ACHN (cell line): ENCODE measurements around the gene C2orf76.

ENCODE experiments used
- DNase-seq: peaks from one replicate; pipeline ENCODE4 v3.0.0-alpha.2; 2015
- in situ Hi-C: cut with HindIII; loops from 2 replicates; pipeline ENCODE4 v1.10.0; 2017; ENCODE audit warnings: low sequenced_read_pairs, low pct_ligation_motif_present, low pct_unique_long_range_greater_than_20kb

The C2orf76 gene

DNA sequence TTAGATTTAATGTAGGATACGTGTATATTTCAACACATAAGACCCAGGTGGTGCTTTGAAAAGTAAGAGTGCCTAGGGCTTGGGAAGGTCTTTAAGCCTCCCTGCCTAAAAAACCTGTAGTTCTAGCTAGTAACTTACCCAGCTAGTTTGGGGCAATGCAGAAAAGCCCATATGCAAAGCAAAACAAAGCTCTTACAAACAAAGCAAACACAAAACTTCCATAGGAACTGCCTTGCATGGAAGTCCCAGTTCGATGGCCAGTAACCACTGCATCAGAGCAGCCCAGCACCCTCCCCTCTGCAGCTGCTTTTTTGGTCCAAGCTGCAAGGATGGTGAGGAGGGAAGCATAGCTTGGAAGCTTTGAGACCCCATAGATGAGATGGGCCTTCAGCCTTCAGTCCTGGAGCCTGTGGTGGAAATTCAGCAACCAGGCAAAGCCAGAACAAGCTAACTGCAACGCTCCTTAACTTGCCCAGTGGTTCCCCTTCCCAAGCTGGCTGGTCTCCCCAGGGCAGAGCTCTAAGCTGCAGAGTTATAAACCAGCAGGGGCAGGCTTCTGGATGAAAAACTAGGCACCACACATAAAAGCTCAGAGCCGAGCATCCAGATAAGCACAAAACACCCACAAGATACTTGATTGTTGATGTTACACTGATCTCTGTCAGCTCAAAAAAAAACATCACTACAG lies 16.2 kb downstream of the C2orf76 start:
- in situ Hi-C loops, result no loop called here
- no peak for DNase-seq

DNA sequence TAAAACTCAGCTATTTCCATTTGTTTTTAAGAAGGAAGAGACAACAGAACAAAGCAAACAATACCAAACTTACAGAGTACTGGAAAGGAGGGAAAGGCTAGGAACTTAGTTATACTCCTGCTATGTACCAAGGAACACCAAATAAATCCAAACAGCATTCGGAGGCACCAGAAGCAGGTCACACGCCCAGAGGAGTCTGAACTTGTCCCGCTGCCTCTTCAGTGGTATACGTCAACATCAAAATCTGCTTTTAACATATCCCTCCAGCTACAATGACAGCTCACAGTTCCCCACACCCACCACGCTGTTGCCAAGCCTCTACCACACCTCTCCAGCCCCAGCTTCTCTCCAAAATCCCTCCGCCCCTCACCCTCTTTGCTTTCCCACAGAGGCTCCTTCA lies 17.3 kb downstream of the C2orf76 start:
- in situ Hi-C loops, result no loop called here

DNA sequence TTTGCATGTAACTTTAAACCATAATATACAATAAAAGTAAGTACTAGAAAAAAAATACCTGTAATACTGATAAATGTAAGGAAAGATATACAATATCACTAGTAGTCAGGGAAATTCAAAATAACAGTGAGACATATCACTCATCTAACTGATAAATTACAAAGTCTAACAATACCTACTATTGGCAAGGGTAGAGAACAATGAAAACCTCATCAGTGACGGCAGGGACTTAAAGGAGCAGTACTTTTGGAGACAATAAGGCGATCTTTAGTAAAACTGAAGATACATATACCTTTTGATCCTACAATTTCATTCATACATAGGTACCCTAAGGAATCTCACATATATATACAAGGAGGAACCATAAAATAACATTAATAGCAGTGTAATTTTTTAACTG lies 24.9 kb downstream of the C2orf76 start:
- in situ Hi-C loops, result no loop called here
- no peak for DNase-seq

More for the DNA sequence above, 17.3 kb downstream of the C2orf76 start:
- DNase-seq, result no peak

DNA sequence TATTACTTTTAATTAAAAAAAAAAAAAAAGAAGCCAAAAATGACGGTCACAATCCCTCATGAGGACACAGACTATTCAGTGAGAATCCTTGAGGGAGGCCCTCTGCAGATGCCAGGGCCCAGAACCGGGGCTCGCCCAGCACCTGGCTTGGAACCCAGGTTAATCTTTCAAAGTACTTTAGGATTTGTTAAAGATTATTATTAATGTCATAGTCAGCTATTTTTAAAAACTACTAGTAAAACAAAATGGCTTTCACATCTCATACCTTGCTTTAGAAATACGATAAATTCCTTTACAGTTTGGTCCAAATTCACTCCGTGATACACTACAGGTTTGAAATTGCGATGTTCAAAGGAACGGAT lies 27.1 kb downstream of the C2orf76 start:
- in situ Hi-C loops, result no loop called here
- no peak for DNase-seq

DNA sequence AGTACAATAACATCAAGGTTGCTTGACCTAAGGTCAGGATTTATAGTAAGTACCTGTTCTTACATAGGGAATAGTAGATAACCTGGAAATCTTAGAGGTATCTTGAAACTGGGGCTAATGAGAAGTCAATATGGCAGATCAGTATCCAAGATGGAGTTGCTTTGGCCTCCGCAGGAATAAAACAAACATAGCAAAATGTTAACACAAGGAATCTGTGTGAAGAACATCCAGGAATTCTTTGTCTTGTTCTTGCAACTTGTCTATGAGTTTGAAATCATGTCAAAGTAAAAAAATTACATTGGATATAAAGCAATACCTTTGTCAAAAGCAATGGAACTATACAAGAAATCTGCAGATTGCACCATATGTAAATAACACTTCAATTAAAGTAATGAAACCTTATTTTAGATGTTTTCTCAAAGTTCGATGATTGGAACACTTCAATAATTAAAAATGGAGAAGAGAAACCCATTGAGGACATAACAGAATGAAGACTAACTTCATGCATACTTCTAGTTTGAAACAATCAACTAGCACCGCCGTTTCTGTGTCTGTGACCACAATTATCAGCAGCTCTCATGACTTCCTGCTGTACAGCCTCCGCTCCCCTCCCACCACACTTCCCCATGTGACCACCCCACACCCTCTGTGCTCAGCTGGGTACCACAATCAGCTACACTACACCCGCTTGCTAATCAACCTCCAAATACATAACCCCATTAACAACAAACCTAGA lies 27.6 kb downstream of the C2orf76 start:
- DNase-seq, result no peak
- in situ Hi-C loops, result no loop called here

DNA sequence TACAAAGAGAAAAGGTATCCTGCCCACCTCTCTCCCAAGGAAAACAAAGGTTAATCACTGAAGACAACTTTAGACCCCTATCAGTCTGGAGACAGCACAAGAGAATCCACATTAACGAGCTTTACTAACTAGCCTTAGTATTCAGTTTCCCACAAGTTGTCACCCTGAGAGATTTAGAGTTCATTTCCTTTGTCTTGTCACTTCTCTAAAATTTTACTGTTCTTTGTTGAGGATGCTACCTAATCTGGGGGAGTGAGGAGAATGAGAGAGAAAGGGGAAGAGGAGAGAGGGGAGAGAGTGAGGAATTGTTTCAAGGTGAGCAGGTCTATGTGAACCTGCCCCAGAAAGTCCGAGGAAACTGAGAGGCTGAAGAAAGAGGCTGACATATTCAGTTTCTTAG lies 28.4 kb downstream of the C2orf76 start:
- in situ Hi-C loops, result no loop called here
- no peak for DNase-seq

DNA sequence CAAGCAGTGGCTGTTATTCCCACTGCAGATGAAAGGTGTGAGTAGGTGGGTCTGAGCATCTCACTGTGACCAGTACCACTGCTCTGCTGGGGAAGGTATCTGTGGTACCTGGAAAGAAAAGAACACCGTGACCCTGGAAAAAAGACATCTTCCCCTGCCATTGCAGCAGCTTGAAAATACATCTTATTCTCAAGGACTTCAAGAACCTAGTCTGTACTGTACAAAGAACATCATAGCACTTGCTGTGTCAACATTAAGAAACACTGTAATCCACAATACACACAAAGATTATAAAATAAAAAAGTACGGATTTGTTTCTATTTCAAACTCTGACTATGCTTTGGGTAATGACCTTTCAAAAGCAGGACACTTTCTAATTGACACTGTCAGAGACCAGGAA lies 28.9 kb downstream of the C2orf76 start:
- no peak for DNase-seq
- in situ Hi-C loops, result no loop called here

DNA sequence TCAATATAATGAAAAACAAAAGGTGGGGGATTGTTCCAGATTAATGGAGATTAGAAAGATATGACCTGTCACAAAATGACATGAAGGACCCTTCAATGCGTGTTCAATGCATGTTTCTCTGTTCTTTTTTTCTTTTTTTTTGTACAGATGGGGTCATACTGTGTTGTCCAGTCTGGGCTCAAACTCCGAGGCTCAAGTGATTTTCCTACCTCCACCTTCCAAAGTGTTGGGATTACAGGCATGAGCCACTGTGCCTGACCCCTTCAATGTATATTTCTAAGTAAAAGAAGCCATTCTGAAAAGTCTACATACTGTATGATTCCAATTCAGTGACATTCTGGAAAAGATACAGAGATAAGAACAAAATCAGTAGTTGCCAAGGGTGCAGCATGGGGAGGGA lies 32.8 kb downstream of the C2orf76 start:
- DNase-seq, result no peak
- in situ Hi-C loops, result no loop called here

DNA sequence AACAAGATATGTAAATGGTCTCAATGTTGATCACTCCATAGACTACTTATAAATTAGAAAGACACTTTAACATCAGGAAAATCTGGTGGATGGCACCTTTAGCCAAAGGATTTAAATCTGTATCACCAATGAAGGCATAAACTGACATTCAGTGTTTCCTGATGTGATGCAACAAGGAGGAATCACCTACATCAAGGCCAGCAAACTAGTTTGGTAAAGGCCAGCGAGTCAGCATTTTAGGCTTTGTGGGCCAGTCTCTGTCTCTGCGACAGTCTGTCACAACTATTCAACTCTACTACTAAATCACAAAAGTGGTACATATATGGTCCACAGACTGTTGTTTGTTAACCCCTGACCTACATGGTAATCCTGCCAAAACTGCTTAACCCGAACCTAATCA lies 33.3 kb downstream of the C2orf76 start:
- no peak for DNase-seq
- in situ Hi-C loops, result no loop called here

DNA sequence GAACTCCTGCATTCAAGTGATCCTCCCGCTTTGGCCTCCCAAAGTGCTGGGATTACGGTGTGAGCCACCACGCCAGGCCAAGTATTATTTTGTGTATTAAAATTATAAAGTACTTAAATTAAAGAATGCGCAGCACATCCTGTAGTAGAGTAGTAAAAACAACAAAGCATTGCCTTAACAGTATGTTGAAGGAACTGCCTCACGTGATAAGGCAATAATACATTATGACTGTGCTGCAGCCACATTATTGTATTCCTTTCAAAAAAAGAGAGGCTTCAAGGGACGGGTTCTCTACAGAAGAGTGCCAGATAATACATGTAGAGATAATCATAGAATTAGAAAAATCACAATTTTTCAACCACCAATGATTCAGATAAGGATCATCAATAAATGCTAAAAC lies 33.7 kb downstream of the C2orf76 start:
- DNase-seq, result no peak
- in situ Hi-C loops, result no loop called here

DNA sequence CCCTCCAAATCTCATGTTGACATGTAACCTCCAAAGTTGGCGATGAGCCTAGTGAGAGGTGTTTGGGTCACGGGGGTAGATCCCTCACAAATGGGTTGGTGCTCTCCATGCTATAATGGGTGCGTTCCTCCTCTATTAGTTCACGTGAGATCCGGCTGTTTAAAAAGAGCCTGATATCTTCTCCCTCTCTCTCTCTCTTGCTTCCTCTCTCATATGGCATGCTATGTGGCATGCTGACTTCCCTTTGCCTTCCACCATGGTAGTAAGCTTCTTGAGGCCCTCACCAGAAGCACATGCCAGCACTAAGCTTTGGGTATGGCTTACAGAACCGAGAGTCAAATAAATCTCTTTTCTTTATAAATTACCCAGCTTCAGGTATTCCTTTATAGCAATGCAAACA lies 39.2 kb downstream of the C2orf76 start:
- in situ Hi-C loops, result no loop called here
- no peak for DNase-seq

DNA sequence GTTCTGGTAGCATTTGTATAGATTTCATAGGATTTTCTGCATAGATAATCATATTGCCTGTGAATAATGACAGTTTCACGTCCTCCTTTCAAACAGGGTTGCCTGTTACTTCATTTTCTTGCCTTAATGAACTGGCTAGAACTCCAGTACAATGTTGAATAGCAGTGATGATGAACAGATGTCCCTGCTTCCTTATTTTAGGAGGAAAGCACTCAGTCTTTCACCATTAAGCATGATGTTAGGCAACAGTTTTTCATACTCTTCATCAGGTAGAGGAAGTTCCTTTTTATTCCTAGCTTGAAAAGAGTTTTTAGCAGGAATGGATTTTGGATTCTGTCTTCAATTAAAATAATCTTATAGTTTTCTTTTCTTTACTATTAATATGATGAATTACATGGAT lies 39.7 kb downstream of the C2orf76 start:
- DNase-seq, result no peak
- in situ Hi-C loops, result no loop called here

DNA sequence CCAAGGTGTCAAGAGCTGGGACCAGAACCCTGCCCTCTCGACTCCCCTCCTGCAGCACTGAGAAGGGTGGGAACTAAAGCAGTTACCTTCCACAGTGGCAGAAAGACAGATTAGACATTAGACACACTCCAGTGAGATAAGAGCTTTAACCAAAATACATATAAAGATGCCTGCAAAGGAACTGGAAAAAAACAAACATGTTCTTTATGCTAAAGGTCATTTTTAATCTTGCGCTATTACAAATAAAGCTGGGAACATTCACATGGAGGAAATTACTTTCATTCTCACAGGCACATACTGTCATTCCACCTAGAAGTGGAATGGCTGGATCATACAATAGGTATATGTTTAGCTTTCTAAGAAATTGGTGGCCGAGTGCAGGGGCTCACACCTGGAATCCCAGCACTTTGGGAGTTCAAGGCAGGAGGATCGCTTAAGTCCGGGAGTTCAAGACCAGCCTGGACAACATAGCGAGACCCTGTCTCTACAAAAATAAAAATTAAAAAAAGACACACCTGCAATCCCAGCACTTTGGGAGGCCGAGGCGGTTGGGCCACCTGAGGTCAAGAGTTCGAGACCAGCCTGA lies 41.9 kb downstream of the C2orf76 start:
- DNase-seq, result no peak
- in situ Hi-C loops, result no loop called here

DNA sequence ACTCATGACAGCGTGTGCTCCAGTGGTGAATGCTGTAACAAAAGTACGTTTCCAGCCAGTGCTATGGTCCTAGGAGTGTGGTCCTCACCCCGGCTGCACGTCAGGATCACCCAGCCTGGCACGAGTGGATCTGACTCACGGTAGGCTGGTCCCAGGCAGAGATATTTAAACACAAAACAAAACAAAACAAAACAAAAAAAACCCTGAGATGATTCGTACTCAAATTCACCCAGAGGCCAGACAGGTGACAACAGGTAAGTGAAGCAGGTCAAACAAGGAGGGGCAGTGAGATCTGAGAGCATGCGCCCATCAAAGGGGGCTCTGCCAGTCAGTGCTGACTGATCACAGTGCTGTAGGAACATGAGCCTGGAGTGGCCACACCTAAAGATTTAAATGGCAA lies 43.2 kb downstream of the C2orf76 start:
- in situ Hi-C loops, result no loop called here

DNA sequence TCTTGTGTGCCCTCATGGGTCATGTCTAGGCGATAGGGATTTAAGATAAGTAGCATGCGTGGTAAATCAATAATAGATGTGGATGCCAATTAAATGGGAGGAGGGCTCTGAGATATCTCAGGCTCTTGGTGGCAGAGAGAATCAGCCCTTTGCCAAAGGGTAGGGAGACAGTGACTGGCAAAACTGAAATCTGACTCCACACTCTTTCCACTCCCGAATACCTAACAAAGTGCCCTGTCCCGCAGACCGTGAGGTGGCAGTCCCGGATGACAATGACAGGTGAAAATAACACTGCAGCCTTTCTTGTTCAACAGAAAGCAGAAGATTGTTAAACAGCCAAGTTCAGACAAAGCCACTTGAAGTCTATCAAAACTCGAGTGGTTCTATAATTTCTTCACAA lies 47.0 kb downstream of the C2orf76 start:
- DNase-seq, result no peak
- in situ Hi-C loops, result no loop called here

More for the DNA sequence above, 43.2 kb downstream of the C2orf76 start:
- no peak for DNase-seq

DNA sequence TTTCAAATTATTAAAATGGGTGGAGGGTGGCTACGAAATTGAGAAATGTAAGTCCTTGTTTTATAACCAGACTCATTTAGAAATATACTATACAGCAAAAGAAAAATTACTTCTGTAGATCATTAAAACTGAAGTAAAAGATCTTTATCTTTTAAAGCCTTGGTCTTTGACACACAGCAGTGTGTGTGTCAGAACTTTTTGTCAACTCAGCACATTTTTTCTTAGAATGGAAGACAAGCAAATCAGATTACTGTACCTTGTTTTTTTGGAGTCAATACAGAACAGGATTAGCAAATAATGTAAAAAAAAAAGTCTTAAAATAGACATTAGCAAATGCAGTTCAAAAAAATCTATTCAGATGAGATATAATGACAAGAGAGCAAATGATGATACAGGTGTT lies 49.1 kb downstream of the C2orf76 start:
- no peak for DNase-seq
- in situ Hi-C loops, result no loop called here

DNA sequence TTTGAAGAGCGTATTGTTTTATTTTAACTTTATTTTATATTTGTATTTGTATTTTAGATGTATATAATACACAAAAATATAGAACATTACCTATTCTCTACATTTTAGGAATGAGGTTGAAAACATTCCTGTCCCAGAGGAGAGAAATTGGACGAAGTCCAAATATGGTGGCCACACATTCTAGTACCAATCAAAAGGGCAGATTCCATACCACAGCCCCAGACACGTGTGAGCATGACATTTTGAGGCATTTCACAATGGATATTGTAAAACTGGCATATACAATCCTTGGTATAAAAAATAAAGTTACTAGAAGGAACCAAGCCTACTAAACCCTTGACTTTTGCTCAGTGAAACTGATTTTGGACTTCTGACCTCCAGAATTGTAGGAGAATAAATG lies 50.6 kb downstream of the C2orf76 start:
- DNase-seq, result no peak
- in situ Hi-C loops, result no loop called here

DNA sequence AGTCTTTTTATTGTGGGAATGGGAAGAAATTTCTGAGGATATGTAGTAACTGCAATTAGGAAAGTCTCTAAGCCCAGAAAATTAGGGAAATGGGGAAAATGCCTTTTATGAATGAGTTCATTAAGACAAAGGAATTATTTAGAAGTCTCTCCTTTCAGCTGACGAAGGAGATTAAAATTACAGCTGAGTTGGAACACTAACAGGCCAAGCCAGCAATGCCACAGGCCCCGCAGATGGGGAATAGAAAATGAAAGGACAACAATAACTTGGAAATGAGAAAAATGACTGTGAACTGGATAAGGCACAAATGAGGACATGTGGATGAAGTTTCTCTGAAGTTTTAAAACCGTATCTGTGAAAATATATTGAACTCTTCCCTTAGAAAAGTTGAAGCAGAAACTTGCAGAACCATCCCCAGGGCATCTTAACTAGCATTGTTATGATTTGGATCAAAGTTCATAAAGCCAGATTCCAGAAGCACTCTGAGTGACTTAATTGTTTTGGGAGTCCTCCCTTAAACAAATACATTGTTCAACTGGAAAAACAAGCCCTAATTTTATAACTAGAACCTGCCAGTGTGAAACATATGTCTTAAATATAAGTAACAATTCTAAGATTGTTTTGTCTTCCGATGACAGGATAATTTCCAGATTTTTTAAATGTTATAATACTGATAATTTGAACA lies 51.3 kb downstream of the C2orf76 start:
- in situ Hi-C loops, result no loop called here
- no peak for DNase-seq

DNA sequence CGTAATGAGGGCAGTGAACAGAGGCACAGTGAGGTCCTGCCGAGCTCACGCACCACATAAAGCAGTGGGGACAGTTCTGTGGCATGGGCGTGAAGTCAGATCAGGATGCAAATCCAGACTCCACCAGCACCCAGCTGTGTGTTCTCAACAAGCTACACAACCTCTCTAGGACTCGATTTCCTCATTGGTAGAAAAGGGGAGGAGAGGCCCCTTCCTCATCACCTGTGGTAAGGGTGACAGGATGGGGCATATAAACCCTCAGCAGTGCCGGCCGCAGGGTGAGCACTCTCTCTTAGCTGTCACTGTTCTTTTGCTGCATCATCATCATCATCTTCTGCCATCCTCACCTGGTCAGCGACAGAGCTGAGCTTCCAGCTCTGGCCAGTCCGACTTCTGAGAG lies 54.8 kb downstream of the C2orf76 start:
- in situ Hi-C loops, result no loop called here

DNA sequence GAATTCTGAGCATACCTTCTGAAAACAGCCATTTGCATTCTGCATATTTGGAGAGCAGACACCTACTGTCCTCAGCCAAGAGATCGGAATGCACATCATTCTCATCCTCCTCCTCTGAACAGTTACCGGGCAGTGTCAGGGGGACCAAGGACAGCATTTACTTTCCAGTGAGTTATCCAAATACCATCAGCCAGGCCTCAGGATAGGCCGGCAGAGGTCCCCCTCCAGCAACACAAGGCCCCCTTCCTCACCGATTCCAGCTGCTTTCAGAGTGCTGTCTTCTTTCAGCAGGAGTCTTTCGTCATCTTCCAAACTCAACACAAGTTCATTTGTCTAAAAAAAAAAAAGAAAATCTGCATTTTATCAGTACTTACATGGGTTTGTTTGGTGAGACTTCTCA lies 55.3 kb downstream of the C2orf76 start:
- in situ Hi-C loops, result no loop called here
- DNase-seq, result no peak

More for the DNA sequence above, 54.8 kb downstream of the C2orf76 start:
- DNase-seq, result no peak
